ENCODE data around the gene SMIM1. TPM values are rescaled to one million over a fixed set of nuclear protein-coding genes. Genes with fewer than 3 reads are reported as not detected.

SMIM1 gene
- total RNA-seq, 4 donors from 2014 or later = 2.6 to 8.4 (median 4.7) TPM; not detected in 1

DNA sequence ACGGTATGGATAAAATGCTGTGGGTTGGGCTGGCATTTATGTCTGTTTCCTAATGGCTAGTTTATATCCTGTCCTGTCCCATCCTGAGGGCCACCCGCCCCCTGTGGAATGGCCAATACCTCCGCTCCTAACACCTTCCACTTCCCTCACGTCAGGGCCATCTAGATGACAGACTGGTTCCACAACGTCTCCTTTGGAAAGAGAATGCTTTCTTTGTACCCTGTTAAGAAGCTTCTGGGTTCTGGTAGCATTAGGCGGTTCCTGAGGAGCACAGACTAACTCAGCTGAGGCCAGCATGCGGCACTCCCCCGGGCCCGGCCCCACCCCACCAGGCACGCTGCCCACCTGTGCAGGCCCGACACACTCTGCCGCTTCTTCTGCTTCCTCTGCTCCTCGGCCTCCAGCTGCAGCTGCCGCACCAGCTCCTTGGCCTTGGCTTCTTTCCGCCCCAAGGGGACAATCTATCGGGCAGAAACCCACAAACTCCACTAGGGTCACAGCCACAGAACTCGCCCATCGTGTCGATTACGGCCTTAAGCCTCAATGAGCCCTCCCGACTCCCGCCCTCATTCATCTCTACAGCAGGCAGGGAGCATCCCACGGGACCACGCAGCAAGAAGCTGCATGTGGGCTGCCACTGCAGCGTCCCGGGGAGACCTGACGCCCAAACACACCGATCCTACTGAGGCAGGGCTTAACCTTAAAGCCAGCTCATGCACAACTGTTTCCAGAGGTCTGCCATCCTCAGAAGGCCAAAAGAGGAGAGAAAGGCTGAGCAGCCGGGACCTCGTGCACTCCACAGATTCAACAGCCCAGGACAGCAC lies 11.3 kb downstream of the SMIM1 start:
- Histone ChIP-seq H3K9me3 (no peaks in the 10 kb centered on the region), H3K36me3 (peaks cover 0 to 98% of the 10 kb centered on the region in 2 donors), H3K4me1 (peaks cover 0 to 15% (median 0%) of the 10 kb centered on the region in 3 donors), H3K4me3 (no peak overlapping the region), H3K27ac (no peak overlapping the region), H3K27me3 (no peaks in the 10 kb centered on the region)
- no peak for ATAC-seq
- 87 to 100% methylated on average over 2 to 10 of the region's 30 CpGs for WGBS, 2 donors (ENCODE audit: low coverage in 1 of 2)
- TF ChIP-seq POLR2AphosphoS5 (IDR thresholded peaks at IDR 0.05) (no peak), POLR2A (IDR thresholded peaks at IDR 0.05) (no peak), CTCF (IDR thresholded peaks at IDR 0.05) (no peak), EP300 (IDR thresholded peaks at IDR 0.05) (no peak)

- Histone ChIP-seq H3K4me3 (no peak overlapping the region), H3K27me3 (no peaks in the 10 kb centered on the region), H3K9me3 (no peaks in the 10 kb centered on the region), H3K27ac (no peak overlapping the region), H3K4me1 (peaks cover 0 to 27% (median 0%) of the 10 kb centered on the region in 3 donors), H3K36me3 (peaks cover 0 to 98% of the 10 kb centered on the region in 2 donors)
- TF ChIP-seq POLR2AphosphoS5 (IDR thresholded peaks at IDR 0.05) = no peak
- TF ChIP-seq CTCF (IDR thresholded peaks at IDR 0.05) = no peak
- no peak for TF ChIP-seq POLR2A (IDR thresholded peaks at IDR 0.05)
- TF ChIP-seq EP300 (IDR thresholded peaks at IDR 0.05) = no peak
- WGBS, 2 donors (ENCODE audit: low coverage in 1 of 2) = 74% methylated on average over 8 of the region's 13 CpGs; no CpG with 5 or more reads in 1 of the 2 donors
- ATAC-seq = no peak
Observed at GRCh38 chr1:3785045-3785444, 12.5 kb downstream of the SMIM1 start.

DNA sequence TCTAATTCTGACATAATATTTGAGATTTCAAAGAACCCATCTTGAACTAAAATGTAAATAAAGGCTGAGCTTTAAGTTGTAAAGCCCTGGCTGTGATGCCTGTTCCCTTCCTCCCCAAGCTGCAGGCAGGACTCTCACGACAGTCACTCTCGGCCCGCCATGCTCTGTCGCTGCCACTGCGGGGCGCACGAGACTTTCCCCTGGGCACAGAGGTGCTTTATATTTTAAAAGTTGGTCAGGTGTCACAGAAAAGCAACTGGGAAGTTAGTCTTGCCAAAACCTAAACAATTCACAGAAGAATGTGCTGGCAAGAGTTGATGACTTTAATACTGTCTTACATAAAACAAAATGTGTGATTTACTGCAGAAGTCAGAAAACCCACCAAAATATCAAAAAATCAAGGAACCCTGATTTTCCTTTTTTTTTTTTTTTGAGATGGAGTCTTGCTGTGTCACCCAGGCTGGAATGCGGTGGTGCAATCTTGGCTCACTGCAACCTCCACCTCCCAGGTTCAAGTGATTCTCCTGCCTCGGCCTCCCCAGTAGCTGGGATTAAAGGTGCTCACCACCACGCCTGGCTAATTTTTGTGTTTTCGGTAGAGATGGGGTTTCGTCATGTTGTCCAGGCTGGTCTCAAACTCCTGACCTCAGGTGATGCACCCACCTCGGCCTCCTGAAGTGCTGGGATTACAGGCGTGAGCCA lies 13.1 kb downstream of the SMIM1 start:
- Histone ChIP-seq H3K4me3 (no peak overlapping the region), H3K27me3 (no peaks in the 10 kb centered on the region), H3K36me3 (peaks cover 0 to 98% of the 10 kb centered on the region in 2 donors), H3K4me1 (peaks cover 0 to 32% (median 0%) of the 10 kb centered on the region in 3 donors), H3K9me3 (no peaks in the 10 kb centered on the region), H3K27ac (no peak overlapping the region)
- ATAC-seq = no peak
- 55 to 68% methylated on average over 5 to 11 of the region's 14 CpGs for WGBS, 2 donors (ENCODE audit: low coverage in 1 of 2)
- no peak for TF ChIP-seq POLR2AphosphoS5 (IDR thresholded peaks at IDR 0.05)
- TF ChIP-seq CTCF (IDR thresholded peaks at IDR 0.05) = peak in 3 of 4 experiments; percentile 4 to 49 (median 17)
- TF ChIP-seq POLR2A (IDR thresholded peaks at IDR 0.05) = no peak

DNA sequence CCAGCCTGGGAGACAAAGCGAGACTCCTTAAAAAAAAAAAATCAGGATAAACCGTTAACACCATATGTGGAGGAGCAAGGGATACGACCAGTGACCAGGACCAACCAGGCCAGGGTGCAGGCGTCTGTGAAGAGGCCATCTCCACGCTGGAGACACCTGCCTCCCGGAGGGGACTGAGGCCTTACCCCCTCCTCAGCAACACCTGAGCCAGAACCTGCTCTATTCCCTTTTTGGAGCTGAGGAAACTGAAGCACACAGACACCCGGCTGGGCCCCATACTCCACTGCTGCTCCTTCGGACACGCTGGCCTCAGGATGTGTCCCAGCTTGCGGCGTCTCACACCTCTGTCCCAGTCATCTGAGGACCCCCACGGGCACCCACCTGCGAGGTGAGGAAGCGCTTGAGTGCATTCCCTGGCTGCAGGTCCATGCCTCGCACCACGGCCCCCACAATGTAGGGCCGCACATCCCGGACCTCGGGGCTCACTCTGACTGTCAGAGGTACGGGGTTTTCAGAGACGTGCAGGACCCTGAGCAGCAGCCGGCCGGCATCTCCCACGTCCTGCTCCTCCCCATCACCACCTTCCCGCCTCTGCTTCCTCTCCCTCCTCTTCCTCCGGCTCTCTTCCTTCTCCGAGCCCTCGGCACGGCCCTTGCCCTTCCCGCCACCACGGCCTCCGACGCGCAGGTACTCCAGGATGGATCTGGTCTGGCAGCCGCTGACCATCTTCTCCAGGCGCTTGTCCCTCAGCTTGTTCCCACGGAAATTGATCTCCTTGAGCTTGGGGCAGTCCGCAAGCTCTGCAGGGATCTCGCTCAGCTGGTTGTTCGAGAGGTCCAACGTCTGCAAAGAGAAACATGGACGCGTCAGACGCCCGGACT lies 14.2 kb downstream of the SMIM1 start:
- no peaks in the 10 kb centered on the region for H3K27me3 ChIP-seq
- peaks cover 0 to 43% (median 0%) of the 10 kb centered on the region in 3 donors for H3K4me1 ChIP-seq
- H3K27ac ChIP-seq = no peak overlapping the region
- WGBS, 2 donors (ENCODE audit: low coverage in 1 of 2) = 80 to 87% methylated on average over 2 to 22 of the region's 45 CpGs
- TF ChIP-seq CTCF (IDR thresholded peaks at IDR 0.05) = no peak
- no peak for ATAC-seq
- H3K9me3 ChIP-seq = no peaks in the 10 kb centered on the region
- H3K36me3 ChIP-seq = peaks cover 0 to 97% of the 10 kb centered on the region in 2 donors
- no peak overlapping the region for H3K4me3 ChIP-seq

All from gastroesophageal sphincter (tissue), 4 donors.